NCI-H2081 treated with DMSO at 0.1 percent for 48 hours (cell line): Measurements from ENCODE around the gene LTB4R2.
"Not testable (repeated sequence)": the region's sequence is repeated elsewhere in the genome, so short reads cannot be mapped to it uniquely, and the experiment has no call there.

Experiments
- DNase-seq: peaks from one replicate; lab custom pipeline; 2025; lab: John Stamatoyannopoulos, UW

LTB4R2 gene

GRCh38 chr14:24321212-24321975, 11.5 kb downstream of the LTB4R2 start:
- DNase-seq = no peak

DNA sequence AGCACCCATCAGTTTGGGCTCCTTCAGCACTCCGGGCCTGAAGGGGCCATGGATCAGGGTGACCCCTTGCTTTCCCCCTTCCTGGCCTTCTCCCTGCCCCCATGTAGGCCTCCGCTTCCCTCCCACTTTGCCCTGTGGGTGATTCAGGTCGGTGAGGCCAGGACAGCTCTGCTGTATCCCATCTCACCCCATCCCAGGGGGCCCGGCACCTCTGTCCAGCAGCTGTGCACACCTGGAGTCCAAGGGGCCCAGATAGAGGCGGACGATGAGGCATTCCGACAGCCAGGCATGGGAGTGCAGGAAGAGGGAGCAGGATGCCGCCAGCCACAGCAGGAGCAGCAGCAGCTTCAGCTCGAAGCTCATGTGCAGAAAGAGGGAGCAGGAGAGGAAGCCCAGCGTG, 12.7 kb downstream of the LTB4R2 start:
- no peak for DNase-seq

DNA sequence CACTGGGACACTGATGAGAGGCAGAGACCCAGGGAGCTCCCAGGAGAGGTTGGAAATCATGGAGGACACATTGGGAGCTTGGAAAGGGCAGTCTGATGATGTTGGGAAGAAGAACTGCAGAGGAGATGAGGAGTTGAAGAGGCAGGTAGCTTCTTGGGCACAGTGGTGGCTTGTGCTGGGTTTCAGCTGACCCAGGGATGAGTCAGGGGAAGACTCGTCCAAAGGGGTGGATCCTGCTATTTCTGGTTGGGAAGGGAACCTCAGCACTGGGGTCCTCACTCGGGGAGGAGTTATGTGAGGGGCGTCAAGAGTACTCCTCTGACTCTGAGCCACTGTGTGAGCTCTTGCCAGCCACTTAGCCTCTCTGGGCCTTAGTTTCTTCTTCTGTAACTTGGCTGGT, 13.4 kb downstream of the LTB4R2 start:
- no peak for DNase-seq

DNA sequence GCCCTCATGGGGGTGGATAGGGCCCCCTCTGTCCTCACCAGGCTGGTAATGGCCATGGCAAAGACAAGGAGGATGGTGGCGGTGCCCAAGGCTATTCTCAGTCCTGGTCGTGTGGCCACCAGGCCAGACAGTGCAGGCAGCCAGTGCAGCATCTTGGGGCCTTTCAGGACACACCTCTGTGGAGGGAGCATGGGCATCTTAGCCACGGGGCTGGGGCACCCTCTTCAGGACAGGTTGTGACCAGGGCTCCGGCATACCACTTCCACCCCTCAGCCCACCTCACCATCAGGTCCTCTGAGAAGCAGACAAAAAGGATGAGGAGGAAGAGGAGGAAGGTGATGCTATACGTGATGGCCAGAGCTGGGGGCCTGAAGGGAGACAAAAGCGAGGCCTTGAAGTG, 14.1 kb downstream of the LTB4R2 start:
- DNase-seq = no peak

DNA sequence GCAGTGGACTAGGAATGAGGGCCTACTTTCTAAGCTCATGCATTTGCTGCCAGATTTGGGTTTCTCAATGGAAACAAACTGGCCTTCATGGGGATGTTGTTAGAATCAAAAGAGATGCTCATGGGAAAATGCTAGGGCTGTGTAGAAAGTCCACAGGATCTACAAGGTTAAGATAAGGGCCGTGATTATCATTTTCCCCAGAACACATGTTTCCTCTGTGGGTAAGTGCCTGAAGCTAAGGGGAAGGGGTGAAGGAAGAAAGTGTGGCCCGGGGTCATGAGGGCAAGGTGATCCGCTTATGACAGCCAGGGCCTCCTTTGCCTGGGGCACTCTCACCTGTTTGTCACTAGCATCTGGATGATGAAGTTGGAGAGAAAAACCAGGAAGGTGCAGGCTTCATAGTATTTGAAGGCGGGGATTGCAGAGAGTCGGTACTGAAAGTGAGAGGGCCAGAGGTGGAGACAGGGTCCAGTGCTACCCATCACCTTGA, 15.1 kb downstream of the LTB4R2 start:
- DNase-seq = no peak

GRCh38 chr14:24325963-24326362, 16.0 kb downstream of the LTB4R2 start:
- DNase-seq = no peak

- DNase-seq = no peak
Measured at GRCh38 chr14:24327303-24327702, 17.4 kb downstream of the LTB4R2 start.

DNA sequence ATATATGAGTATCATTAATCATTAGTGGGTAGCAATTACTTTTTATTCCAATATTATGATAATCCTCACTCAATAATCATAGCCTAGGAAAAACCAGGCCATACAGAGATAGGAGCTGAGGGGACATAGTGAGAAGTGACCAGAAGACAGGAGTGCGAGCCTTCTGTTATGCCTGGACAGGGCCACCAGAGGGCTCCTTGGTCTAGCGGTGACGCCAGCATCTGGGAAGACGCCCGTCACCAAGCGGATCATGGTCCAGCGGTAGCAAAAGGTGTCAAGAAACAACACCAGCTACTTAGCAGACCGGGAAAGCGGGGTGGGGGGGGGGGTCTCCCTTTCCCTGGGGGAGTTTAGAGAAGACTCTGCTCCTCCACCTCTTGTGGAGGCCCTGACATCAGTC, 18.0 kb downstream of the LTB4R2 start:
- not testable (repeated sequence) for DNase-seq

DNA sequence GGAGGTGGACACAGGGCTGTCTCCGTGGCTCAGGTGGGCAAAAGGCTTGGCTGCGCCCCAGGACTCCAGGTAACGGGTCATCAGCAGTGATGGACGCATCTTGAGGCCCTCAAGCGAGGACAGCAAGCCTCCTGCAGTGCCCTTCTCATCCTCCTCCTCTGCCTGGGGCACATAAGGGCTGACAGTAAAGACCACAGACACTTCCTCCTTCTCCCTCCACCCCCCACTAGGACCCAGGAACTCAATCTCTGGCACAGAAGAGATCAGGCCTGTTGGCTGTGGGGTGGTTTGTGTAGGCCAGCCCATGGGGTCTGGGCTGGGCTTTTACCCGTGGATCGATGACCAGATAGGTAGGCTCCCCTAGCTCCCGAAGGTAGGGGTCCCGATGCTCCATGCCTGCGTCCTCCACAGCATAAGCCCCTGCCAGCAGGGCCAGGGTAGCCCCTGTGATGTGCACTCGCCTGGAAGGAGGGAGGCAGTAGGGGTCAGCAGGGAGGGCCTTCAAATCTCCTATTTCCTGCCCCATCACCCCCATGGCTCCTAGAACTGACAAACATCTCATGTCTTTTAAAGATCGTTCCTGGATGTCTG, 19.2 kb downstream of the LTB4R2 start:
- no peak for DNase-seq

DNA sequence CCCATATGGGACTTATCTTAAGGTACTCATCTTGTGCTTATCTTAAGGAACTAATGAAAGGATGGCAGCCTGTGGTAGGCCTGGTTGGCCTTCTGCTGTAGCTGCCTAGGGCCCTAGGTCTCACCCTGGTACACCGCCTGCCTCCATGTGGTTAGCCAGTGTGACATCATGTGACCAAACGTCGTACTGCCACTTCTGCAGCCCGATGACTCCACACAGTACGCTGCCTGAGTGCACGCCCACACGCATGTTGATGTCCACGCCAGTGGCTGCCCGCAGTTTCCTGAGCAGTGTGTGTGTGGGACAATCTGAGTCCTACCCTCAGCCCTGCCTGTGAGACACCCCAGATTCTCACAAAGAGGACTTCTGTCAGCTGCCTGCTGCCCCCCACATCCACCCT, 19.8 kb downstream of the LTB4R2 start:
- no peak for DNase-seq

- DNase-seq = no peak
Measured at GRCh38 chr14:24330973-24331674, 21.2 kb downstream of the LTB4R2 start.

GRCh38 chr14:24331731-24332267, 21.9 kb downstream of the LTB4R2 start:
- DNase-seq = no peak

GRCh38 chr14:24332268-24332993, 22.5 kb downstream of the LTB4R2 start:
- no peak for DNase-seq

DNA sequence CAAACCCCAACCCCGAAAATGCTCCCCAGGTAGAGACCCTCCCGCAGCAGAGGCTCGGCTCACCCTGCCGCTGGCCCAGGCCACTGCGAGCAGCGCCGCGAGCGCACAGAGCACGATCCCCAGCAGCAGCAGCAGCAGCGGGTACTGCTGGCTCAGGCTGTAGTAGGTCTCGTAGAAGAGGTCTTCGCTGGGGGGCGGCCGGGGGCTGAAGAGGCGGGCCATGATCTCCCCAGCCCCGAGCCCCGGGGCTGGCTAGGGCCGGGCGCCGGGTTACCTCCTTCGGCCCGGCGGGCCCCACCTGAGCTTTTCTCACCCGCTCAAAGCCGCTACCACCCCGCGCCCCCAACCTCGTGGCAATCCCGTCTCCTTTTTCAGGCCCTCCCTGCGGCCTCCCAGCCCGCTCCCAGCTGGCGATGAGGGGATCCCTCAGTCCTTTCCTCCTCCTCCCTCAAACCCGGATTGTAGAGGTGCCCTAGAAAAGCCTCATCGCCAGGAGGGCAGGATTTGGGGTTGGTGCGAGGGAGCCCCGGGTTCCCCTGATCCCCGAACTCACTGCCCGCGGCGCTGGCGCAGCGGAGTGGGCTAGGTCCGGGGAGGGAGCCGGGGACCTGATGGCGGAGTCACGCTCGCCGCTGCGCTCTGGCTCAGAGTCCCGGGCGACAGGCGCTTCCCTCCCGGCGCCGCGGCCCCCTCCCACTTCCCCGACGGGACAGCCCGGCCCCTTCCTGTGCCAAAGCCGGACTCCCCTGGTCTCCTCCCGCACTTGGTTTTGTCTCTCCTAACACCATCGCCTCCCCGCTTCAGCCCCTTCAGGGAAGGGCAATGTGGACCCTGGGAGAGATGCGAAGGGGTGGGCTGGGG, 24.7 kb downstream of the LTB4R2 start, which contains the start of gene ADCY4:
Gene ADCY4, minus strand, starts transcription at position 641 of the 861 bp plus-strand sequence. Its CDS starts 419 bp downstream, at position 222.
- DNase-seq = no peak

DNA sequence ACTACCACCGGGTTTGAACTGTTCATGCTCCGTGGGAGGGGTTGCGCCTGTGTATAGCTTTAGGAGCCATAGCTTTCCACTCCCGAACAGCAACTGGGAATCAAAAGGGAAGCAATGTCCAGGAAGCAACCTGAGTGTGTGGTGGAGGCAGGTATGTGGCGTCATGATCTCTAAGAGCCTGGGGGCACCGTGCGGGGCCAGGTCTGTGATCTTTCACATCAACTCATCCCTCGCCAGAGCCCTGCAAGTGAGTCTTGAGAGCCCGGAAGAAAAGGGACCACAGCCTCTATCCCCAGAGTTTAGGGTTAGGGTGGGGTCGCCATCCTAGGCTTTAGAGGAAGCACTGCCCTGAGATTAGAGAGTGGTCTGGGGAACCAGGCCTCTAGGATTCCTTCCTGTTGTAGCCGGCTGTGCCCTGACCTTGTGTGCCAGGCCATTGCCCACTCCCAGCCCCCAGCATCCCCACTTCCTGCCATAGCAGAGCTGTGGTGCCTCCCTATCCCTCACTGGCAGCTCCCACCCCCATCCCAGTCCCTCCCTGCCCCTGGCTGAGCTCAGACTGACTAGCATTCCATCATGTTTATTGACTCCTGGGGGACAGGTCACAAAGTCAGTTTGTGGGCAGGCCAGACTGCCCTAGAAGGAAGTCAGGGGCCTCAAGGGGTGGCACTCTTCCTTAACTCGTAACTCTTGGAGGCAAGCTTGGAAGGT, 25.7 kb downstream of the LTB4R2 start:
- no peak for DNase-seq

DNA sequence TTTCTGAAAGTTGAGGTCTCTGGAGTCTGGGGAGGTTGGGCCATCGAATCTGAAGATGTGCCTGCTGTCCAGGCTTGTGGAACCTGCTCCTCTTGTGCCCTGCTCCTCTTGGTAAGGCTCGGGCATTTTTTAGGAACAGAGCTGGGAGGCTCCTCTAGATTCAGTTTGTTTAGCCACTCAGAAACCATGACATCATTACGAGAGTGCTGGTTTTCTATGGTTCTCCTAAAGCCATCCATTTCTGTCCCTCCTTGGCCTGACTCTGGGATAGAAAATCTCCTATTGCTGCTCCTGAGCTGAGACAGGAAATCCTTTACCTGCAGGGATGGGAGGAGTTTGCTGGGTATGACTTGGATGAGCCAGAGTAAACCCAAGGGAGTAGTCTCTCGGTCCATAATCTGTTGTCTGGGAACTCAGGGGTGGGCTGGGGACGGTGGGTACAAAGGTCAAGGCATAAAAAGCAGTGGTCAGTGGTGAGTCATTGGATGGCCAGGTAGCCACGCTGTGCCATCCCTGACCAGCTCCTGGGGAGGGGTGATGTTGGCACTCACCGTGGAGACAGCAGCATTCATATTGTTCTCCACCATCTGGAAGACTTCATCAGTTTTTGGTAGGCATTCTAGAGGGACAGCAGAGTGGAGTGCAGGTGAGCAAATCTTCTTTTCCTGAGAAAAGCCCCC, 27.3 kb downstream of the LTB4R2 start:
- DNase-seq = no peak

DNA sequence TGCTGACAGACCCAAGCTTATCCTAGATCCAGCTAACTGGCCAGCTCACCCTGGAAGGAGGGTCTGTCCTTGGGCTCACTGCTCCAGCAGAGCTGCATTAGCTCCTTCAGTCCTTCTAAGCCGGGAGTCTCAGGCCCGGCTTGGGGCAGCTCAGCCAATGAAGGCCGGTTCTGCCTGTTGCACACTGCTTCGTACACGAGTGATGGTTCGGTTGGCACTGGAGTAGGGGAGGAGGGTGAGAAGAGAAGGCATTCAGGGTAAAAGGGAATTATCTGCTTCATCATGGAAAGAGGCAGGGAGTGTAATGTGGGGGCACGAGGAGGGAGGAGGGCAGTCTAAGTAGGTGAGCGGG, 27.9 kb downstream of the LTB4R2 start:
- DNase-seq = no peak

DNA sequence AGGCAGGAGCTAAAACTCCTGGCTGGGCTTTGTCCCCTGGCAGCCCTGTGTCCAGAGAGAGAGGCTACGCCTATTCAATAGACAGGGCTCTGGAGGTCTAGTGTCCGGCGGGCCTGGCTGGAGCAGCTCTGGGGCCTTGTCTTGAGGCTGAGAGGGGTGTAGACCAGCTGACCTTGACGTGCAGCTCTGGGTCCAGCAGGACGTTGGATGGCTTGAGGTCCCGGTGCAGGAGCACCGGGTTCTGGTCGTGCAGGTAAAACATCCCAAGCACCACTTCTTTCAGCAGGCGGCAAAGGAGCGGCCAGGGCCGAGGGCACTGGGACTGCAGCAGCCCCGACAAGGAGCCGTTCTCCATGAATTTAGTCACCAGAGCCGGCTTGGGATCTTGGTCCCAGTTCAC, 28.9 kb downstream of the LTB4R2 start:
- DNase-seq = no peak

GRCh38 chr14:24339284-24340151, 29.6 kb downstream of the LTB4R2 start, which contains the start of gene RIPK3:
RIPK3 (minus strand) TSS chr14:24339991; CDS start chr14:24339826, 165 bp downstream.
- no peak for DNase-seq
